Colonic mucosa (tissue), 4 donors: Measurements from ENCODE around the gene HHEX. TPM values are rescaled to one million over a fixed set of nuclear protein-coding genes. Genes with fewer than 3 reads are reported as not detected.

ENCODE experiments used
- DNase-seq: peaks from one replicate; pipeline ENCODE4 v3.0.0-alpha.2; 2020
- H3K27ac ChIP-seq: fragments of 200-600 bp; one replicate; pipeline ENCODE4 v1.8.0; 2021
- H3K27me3 ChIP-seq: fragments of 200-600 bp; one replicate; pipeline ENCODE4 v1.8.0; 2021
- H3K36me3 ChIP-seq: fragments of 200-600 bp; one replicate; pipeline ENCODE4 v1.8.0; 2021
- H3K4me1 ChIP-seq: fragments of 200-600 bp; one replicate; pipeline ENCODE4 v1.8.0; 2021; ENCODE audit warnings: mild to moderate bottlenecking
- H3K4me3 ChIP-seq: fragments of 200-600 bp; one replicate; pipeline ENCODE4 v1.8.0; 2021
- H3K9ac ChIP-seq, 2 donors: one replicate each; pipeline ENCODE4 v1.7.0; 2013; ENCODE audit warnings: control low read depth in 2 of 2, low read depth in 2 of 2, low read length in 2 of 2
- H3K9me3 ChIP-seq: fragments of 200-600 bp; one replicate; pipeline ENCODE4 v1.8.0; 2021
- intact Hi-C: fragments of 100-400 bp; cut with DNase I; formaldehyde crosslinking; loops from one replicate; pipeline ENCODE4 v1.14.1; 2022
- total RNA-seq, 2 donors: library from RNA; stranded (reverse); fragmentation: NEBNext Ultra II Directional in 1 of 2; extraction: Animal tissue kit (Norgen Biotek cat#: 25700) in 1 of 2; gene quantifications; one replicate each; pipeline ENCODE4 v1.2.1, GENCODE V29; 2021
- TF ChIP-seq, protein P1 (sequence below): fragments of 200-600 bp; IDR thresholded peaks from one replicate; pipeline ENCODE4 v1.8.0; 2022; ENCODE audit warnings: antibody characterized with exemption, mild to moderate bottlenecking
- donor health status: healthy.
- donor health status: DM: no; HTN: no; CAD: no.
- donor health status: DM: no; HTN: no; CAD: no.

HHEX gene
- total RNA-seq, 2 donors from 2014 or later, result 2.1 to 7.1 TPM

GRCh38 chr10:92677708-92678107, 12.0 kb upstream of the HHEX start:
- Histone ChIP-seq H3K4me3 (no peak overlapping the region), H3K36me3 (no peaks in the 10 kb centered on the region), H3K4me1 (no peaks in the 10 kb centered on the region), H3K27ac (no peak overlapping the region), H3K9ac (no peak overlapping the region), H3K9me3 (no peaks in the 10 kb centered on the region), H3K27me3 (no peaks in the 10 kb centered on the region)
- DNase-seq, result no peak
- intact Hi-C loops, result no loop called here
- TF ChIP-seq, protein P1, sequence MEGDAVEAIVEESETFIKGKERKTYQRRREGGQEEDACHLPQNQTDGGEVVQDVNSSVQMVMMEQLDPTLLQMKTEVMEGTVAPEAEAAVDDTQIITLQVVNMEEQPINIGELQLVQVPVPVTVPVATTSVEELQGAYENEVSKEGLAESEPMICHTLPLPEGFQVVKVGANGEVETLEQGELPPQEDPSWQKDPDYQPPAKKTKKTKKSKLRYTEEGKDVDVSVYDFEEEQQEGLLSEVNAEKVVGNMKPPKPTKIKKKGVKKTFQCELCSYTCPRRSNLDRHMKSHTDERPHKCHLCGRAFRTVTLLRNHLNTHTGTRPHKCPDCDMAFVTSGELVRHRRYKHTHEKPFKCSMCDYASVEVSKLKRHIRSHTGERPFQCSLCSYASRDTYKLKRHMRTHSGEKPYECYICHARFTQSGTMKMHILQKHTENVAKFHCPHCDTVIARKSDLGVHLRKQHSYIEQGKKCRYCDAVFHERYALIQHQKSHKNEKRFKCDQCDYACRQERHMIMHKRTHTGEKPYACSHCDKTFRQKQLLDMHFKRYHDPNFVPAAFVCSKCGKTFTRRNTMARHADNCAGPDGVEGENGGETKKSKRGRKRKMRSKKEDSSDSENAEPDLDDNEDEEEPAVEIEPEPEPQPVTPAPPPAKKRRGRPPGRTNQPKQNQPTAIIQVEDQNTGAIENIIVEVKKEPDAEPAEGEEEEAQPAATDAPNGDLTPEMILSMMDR, result no peak

- Histone ChIP-seq H3K27ac (no peak overlapping the region), H3K4me1 (no peaks in the 10 kb centered on the region), H3K27me3 (no peaks in the 10 kb centered on the region), H3K9ac (no peak overlapping the region), H3K9me3 (no peaks in the 10 kb centered on the region), H3K4me3 (no peak overlapping the region), H3K36me3 (no peaks in the 10 kb centered on the region)
- no peak for DNase-seq
- intact Hi-C loops, result no loop called here
- TF ChIP-seq, protein P1, result no peak
Measured at GRCh38 chr10:92678206-92678605, 11.5 kb upstream of the HHEX start.

GRCh38 chr10:92681306-92681834, 8.4 kb upstream of the HHEX start:
- H3K9me3 ChIP-seq, result no peaks in the 10 kb centered on the region
- H3K27me3 ChIP-seq, result no peaks in the 10 kb centered on the region
- H3K9ac ChIP-seq, result no peak overlapping the region
- no peaks in the 10 kb centered on the region for H3K36me3 ChIP-seq
- DNase-seq, result no peak
- H3K4me3 ChIP-seq, result no peak overlapping the region
- intact Hi-C loops, result no loop called here
- no peak overlapping the region for H3K27ac ChIP-seq
- TF ChIP-seq, protein P1, result no peak
- no peaks in the 10 kb centered on the region for H3K4me1 ChIP-seq

DNA sequence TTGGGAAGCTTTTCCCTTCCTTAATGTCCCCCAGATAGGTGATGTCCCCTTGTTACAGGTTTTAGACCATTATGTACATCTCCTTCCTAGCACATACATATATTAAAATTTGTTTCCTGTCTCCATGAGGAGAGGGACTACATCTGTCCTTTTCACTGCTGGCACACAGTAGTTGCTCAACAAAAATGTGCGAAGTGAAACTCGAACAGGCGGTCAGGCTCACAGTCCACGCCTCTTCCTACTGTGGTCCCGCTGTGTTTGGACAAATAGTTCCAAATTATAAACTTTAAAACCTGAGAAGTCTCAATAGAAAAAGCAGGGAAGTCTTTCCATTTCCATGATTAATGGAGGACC, 1.2 kb upstream of the HHEX start:
- Histone ChIP-seq H3K4me1 (no peaks in the 10 kb centered on the region), H3K36me3 (no peaks in the 10 kb centered on the region), H3K9ac (no peak overlapping the region), H3K9me3 (no peaks in the 10 kb centered on the region), H3K27me3 (peaks cover 6% of the 10 kb centered on the region), H3K27ac (no peak overlapping the region), H3K4me3 (peak overlapping the region; percentile 56)
- TF ChIP-seq, protein P1, result no peak
- DNase-seq, result no peak
- intact Hi-C loops, result no loop called here

DNA sequence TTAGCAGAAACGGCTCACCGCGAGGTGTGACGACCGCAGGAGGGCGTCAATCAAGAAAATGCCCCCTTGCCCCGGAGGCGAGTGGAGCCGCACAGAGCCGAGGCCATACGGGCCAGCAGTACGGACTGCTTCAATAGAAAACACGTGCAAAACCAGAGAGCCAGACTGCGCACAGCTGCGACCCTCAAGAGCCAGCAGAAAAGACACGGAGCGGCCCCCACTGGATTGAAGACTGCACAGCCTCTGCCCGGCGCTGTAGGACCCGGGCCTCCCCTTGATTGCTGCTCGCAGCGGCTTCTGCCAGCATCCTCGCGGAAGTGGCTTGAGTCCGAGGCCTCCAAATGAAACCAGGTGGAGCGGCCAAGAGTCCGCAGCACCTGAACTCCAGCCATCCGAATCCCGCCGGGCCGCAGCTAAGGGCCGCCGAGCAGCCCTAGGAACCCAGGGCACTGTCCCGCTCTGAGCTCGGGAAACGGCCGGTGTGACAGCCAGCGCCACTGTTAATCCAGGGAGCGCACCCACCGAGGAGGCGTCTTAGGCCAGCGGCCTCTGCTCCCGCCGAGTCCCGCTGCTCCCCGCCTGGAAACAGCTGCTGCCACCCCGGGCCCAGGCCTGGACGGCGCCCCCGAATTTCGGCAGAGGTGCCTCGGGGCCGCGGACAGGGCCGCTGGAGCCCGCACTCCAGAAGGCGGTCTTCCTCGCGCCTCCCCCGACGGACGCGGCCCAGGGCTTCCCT, 660 bp upstream of the HHEX start:
- Histone ChIP-seq H3K27ac (peak overlapping the region; percentile 37), H3K9ac (peak overlapping the region; percentile 38 to 84), H3K27me3 (peaks cover 6% of the 10 kb centered on the region), H3K36me3 (no peaks in the 10 kb centered on the region), H3K9me3 (no peaks in the 10 kb centered on the region), H3K4me1 (no peaks in the 10 kb centered on the region), H3K4me3 (peak overlapping the region; percentile 56)
- TF ChIP-seq, protein P1, result no peak
- peak; percentile 31 for DNase-seq
- intact Hi-C loops, result no loop called here
